Measurements from ENCODE around the gene DMRTC2.

DMRTC2 gene

GRCh38 chr19:41894350-41894749 is 49.5 kb downstream of the DMRTC2 start:
- no peak for DNase-seq

GRCh38 chr19:41895745-41896580 is 51.1 kb downstream of the DMRTC2 start:
- no peak for DNase-seq

- DNase-seq = no peak
Measured at GRCh38 chr19:41896581-41896942, 51.7 kb downstream of the DMRTC2 start.

- DNase-seq = no peak
Measured at GRCh38 chr19:41897181-41897580, 52.3 kb downstream of the DMRTC2 start.

GRCh38 chr19:41897820-41898219 is 53.0 kb downstream of the DMRTC2 start:
- DNase-seq = no peak

- DNase-seq = no peak
Measured at GRCh38 chr19:41898235-41898634, 53.4 kb downstream of the DMRTC2 start.
